CD4-positive, alpha-beta T cell treated with Interleukin-6 for 4 hours (primary cell): ENCODE results near the gene STRN3.
"Not testable (repeated sequence)": the region's sequence is repeated elsewhere in the genome, so short reads cannot be mapped to it uniquely, and the experiment has no call there.

ENCODE experiments used
- DNase-seq: peaks from one replicate; pipeline ENCODE4 v3.0.0-alpha.2; 2020; ENCODE audit warnings: mixed read lengths

Gene STRN3

GRCh38 chr14:30966415-30967363 is 59.5 kb downstream of the STRN3 start:
- DNase-seq = no peak

- DNase-seq = not testable (repeated sequence)
These were observed 60.3 kb downstream of the STRN3 start for GRCh38 chr14:30965861-30966260.

GRCh38 chr14:30962537-30962936 is 63.6 kb downstream of the STRN3 start:
- not testable (repeated sequence) for DNase-seq

- no peak for DNase-seq
These were observed 64.8 kb downstream of the STRN3 start for GRCh38 chr14:30961330-30961729.

- DNase-seq = no peak
These were observed 66.0 kb downstream of the STRN3 start for GRCh38 chr14:30960216-30960615.

- no peak for DNase-seq
These were observed 67.4 kb downstream of the STRN3 start for GRCh38 chr14:30958555-30959407.

- no peak for DNase-seq
These were observed 68.3 kb downstream of the STRN3 start for GRCh38 chr14:30957813-30958370.

- no peak for DNase-seq
These were observed 76.5 kb downstream of the STRN3 start for GRCh38 chr14:30949651-30950050.

- no peak for DNase-seq
These were observed 82.5 kb downstream of the STRN3 start for GRCh38 chr14:30943694-30944093.

GRCh38 chr14:30940886-30941285 is 85.3 kb downstream of the STRN3 start:
- DNase-seq = no peak

- DNase-seq = no peak
These were observed 87.6 kb downstream of the STRN3 start for GRCh38 chr14:30938617-30939016.

GRCh38 chr14:30935445-30935844 is 90.7 kb downstream of the STRN3 start:
- DNase-seq = no peak

GRCh38 chr14:30933937-30934336 is 92.2 kb downstream of the STRN3 start:
- DNase-seq = not testable (repeated sequence)

GRCh38 chr14:30928462-30928861 is 97.7 kb downstream of the STRN3 start:
- DNase-seq = no peak

GRCh38 chr14:30925254-30925653 is 100.9 kb downstream of the STRN3 start:
- DNase-seq = no peak

GRCh38 chr14:30921788-30922187 is 104.4 kb downstream of the STRN3 start:
- DNase-seq = no peak

- DNase-seq = no peak
These were observed 104.9 kb downstream of the STRN3 start for GRCh38 chr14:30921305-30921704.

GRCh38 chr14:30915596-30915995 is 110.6 kb downstream of the STRN3 start:
- DNase-seq = no peak

- DNase-seq = no peak
These were observed 111.4 kb downstream of the STRN3 start for GRCh38 chr14:30914812-30915211.

- no peak for DNase-seq
These were observed 117.4 kb downstream of the STRN3 start for GRCh38 chr14:30908826-30909225.

GRCh38 chr14:30907659-30908057 is 118.5 kb downstream of the STRN3 start:
- DNase-seq = no peak

- DNase-seq = no peak
These were observed 119.2 kb downstream of the STRN3 start for GRCh38 chr14:30906752-30907658.
